H1 (cell line): Measurements from ENCODE around the gene ADAM22. TPM values are rescaled to one million over a fixed set of nuclear protein-coding genes. Genes with fewer than 3 reads are reported as not detected.

Experiments
- polyA plus RNA-seq, 7 experiments: library from polyadenylated mRNA; depleted of rRNA in 3 of 7; stranded (reverse) in 5 of 7; unstranded in 2 of 7; fragments of >200 nt in 5 of 7; fragments of 200-250 nt in 2 of 7; gene quantifications; 1 replicate in 5 of 7; 2 replicates in 1 of 7; 4 replicates in 1 of 7; pipeline versions ENCODE4 v1.2.1 to v1.2.3, GENCODE V29; 2011 to 2013; ENCODE audit warnings: missing spikeins in 2 of 7, mixed read lengths in 2 of 7
- total RNA-seq: library from RNA; stranded (reverse); fragmentation: NEBNext Ultra II Directional; extraction: Animal tissue kit (Norgen Biotek cat#: 25700); gene quantifications from 2 replicates; pipeline ENCODE4 v1.2.1, GENCODE V29; 2021
- TF ChIP-seq, protein P1 (sequence below): IDR thresholded peaks from 2 replicates; pipeline ENCODE4 v1.6.1; 2011; ENCODE audit warnings: low read length, improper control_type of control experiment

ADAM22 gene
- total and polyA plus RNA-seq, 2 of the 8 experiments (the other 6 are each of a cell fraction or from before 2014, with no cell fraction given): 4.6 to 21.4 TPM

DNA sequence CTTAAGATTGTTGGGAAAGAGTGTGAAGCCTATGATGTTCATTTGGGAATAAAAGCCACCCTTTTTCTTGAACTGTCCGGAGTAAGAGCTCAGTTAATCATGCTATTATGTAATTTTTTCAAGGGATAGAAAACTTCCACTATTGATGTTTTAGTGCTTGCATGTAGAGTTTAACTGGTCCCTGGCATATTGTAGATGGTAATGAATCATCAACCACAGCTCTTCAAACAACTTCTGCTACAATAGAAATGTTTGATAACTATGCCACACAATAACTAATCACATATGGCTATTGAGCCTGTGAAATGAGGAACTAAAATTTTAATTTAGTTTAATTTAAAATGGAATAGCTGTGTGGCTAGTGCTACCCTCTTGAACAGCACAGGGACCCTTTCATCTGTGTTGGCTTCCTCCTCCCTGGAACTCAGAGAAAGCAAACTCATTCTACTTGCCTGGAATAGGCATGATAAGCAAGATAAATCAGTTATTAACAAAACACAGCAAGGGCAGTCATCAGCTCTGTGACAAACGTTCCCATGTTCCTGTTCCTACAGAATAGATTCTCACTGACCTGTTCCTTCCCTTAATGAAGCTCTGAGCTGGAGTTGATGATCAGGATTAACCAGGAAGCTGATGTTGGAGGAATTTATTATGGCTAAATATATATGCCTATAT, 290.7 kb downstream of the ADAM22 start (continued):
- TF ChIP-seq, protein P1, sequence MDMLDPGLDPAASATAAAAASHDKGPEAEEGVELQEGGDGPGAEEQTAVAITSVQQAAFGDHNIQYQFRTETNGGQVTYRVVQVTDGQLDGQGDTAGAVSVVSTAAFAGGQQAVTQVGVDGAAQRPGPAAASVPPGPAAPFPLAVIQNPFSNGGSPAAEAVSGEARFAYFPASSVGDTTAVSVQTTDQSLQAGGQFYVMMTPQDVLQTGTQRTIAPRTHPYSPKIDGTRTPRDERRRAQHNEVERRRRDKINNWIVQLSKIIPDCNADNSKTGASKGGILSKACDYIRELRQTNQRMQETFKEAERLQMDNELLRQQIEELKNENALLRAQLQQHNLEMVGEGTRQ: no peak
- TF ChIP-seq, all 59 proteins: peak for 0
